Vagina (tissue), 2 donors: ENCODE results near the gene LDAH. TPM values are rescaled to one million over a fixed set of nuclear protein-coding genes. Genes with fewer than 3 reads are reported as not detected.

Source experiments
- DNase-seq, 2 donors: peaks; one replicate each; pipeline ENCODE4 v3.0.0-alpha.2; 2017; ENCODE audit errors: extremely low spot score in 2 of 2
- H3K27ac ChIP-seq: fragments of 200-600 bp; sonication (generic); one replicate; pipeline ENCODE4 v1.5.1; 2019
- H3K27me3 ChIP-seq: fragments of 200-600 bp; sonication (generic); one replicate; pipeline ENCODE4 v1.5.1; 2019
- H3K36me3 ChIP-seq, 2 donors: fragments of 200-600 bp; sonication (generic); one replicate each; pipeline ENCODE4 v1.5.1; 2017 to 2019
- H3K4me1 ChIP-seq: fragments of 200-600 bp; sonication (generic); one replicate; pipeline ENCODE4 v1.5.1; 2019
- H3K4me3 ChIP-seq, 2 donors: fragments of 200-600 bp; sonication (generic); 1 replicate in 1 of 2; 2 replicates in 1 of 2; pipeline ENCODE4 v1.5.1; 2016 to 2019
- H3K9me3 ChIP-seq: fragments of 200-600 bp; sonication (generic); one replicate; pipeline ENCODE4 v1.5.1; 2019
- CTCF ChIP-seq, 3 experiments: fragments of 450-650 bp in 2 of 3; fragments of 200-600 bp in 1 of 3; sonication (generic) in 1 of 3; IDR thresholded peaks; one replicate each; pipeline ENCODE4 v1.5.1; 2017 to 2019; ENCODE audit warnings: antibody characterized with exemption in 3 of 3, mild to moderate bottlenecking in 2 of 3, moderate library complexity in 2 of 3
- POLR2A ChIP-seq, 2 donors: fragments of 450-650 bp; IDR thresholded peaks; one replicate each; pipeline ENCODE4 v1.6.1; 2017; ENCODE audit warnings: antibody characterized with exemption in 2 of 2, mild to moderate bottlenecking in 2 of 2, moderate library complexity in 2 of 2
- POLR2AphosphoS5 ChIP-seq, 2 donors: sonication (generic); formaldehyde crosslinking; IDR thresholded peaks; one replicate each; pipeline ENCODE4 v1.9.0; 2017; ENCODE audit warnings: antibody characterized with exemption in 2 of 2, mild to moderate bottlenecking in 2 of 2, low read depth in 1 of 2; ENCODE audit not compliant: insufficient read depth in 1 of 2
- intact Hi-C: fragments of 100-400 bp; cut with DNase I; formaldehyde crosslinking; loops from one replicate; pipeline ENCODE4 v1.15.1; 2023
- total RNA-seq: library from RNA; depleted of rRNA; stranded (reverse); fragments of >200 nt; gene quantifications from one replicate; pipeline ENCODE4 v1.2.3, GENCODE V29; 2016

The LDAH gene
- total RNA-seq: 9.1 TPM

- no peaks in the 10 kb centered on the region for H3K27me3 ChIP-seq
- intact Hi-C loops: no loop called here
- peak; percentile 89 to 93 for TF ChIP-seq POLR2AphosphoS5 (IDR thresholded peaks at IDR 0.05; ENCODE audit: insufficient read depth in 1 of 2, low read depth in 1 of 2)
- peak in 1 of 2 donors; percentile 26 for TF ChIP-seq POLR2A (IDR thresholded peaks at IDR 0.05)
- no peak for TF ChIP-seq CTCF (IDR thresholded peaks at IDR 0.05)
Observed at GRCh38 chr2:20822535-20823490, at the start of gene LDAH. TSS of gene LDAH (minus strand) at chr2:20823101. CDS start at chr2:20801463, 21,638 bp downstream.

GRCh38 chr2:20868377-20868776 lies 45.5 kb upstream of the LDAH start:
- TF ChIP-seq POLR2AphosphoS5 (IDR thresholded peaks at IDR 0.05; ENCODE audit: insufficient read depth in 1 of 2, low read depth in 1 of 2) (no peak), POLR2A (IDR thresholded peaks at IDR 0.05) (no peak), CTCF (IDR thresholded peaks at IDR 0.05) (no peak)
- intact Hi-C loops: no loop called here
- no peaks in the 10 kb centered on the region for H3K27me3 ChIP-seq
- no peak overlapping the region for H3K27ac ChIP-seq
- no peaks in the 10 kb centered on the region for H3K36me3 ChIP-seq
- H3K4me1 ChIP-seq: no peaks in the 10 kb centered on the region
- H3K4me3 ChIP-seq: no peak overlapping the region
- no peaks in the 10 kb centered on the region for H3K9me3 ChIP-seq
- DNase-seq: no peak

More at GRCh38 chr2:20822535-20823490, at the start of gene LDAH:
- DNase-seq: peak in 1 of 2 donors; percentile 91
- H3K4me3 ChIP-seq: peak within 1 kb of the TSS; percentile 79 to 87
- H3K36me3 ChIP-seq: no peaks in the 10 kb centered on the region
- peaks cover 8% of the 10 kb centered on the region for H3K4me1 ChIP-seq
- peak within 1 kb of the TSS; percentile 92 for H3K27ac ChIP-seq
- no peaks in the 10 kb centered on the region for H3K9me3 ChIP-seq

DNA sequence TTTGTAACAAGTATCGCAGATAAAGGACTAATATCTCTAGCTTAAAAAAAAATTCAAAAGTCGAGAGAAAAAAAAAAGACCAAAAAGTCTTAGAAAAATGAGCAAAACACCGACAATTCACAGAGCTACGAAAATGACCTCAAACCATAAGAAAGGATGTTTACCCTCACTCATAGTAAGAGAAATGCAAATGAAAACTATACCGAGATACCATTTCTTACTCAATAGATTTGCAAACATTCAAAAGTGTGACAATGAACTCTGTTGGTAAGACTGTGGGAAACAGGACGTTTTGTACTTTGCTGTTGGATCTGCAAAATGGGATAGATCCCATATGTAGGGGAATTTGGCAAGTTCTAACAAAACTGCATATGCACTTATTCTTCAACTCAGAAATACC lies 39.9 kb upstream of the LDAH start:
- no peak overlapping the region for H3K27ac ChIP-seq
- no peaks in the 10 kb centered on the region for H3K27me3 ChIP-seq
- no peak overlapping the region for H3K4me3 ChIP-seq
- no peaks in the 10 kb centered on the region for H3K9me3 ChIP-seq
- no peaks in the 10 kb centered on the region for H3K4me1 ChIP-seq
- TF ChIP-seq POLR2AphosphoS5 (IDR thresholded peaks at IDR 0.05; ENCODE audit: insufficient read depth in 1 of 2, low read depth in 1 of 2) (no peak), POLR2A (IDR thresholded peaks at IDR 0.05) (no peak), CTCF (IDR thresholded peaks at IDR 0.05) (no peak)
- H3K36me3 ChIP-seq: no peaks in the 10 kb centered on the region
- DNase-seq: no peak
- intact Hi-C loops: no loop called here

DNA sequence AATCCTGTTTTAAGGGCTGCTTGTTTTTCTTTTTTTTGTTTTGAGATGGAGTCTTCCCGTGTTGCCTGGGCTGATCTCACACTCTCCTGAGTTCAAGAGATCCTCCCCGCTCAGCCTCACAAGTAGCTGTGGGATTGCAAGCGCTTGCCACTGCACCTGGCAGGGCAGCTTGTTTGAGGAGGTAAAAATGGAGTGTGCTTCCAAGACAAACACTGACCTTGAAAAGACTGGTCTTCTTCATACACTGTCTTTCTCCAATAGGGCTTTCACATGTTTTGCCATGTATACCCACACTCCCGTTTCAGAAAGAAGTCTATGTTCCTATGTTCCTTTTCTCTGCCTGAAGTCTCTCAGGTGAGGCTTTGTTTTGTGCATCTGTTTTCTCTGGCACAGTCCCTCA lies 32.6 kb upstream of the LDAH start:
- H3K27me3 ChIP-seq: no peaks in the 10 kb centered on the region
- H3K4me1 ChIP-seq: no peaks in the 10 kb centered on the region
- intact Hi-C loops: no loop called here
- H3K4me3 ChIP-seq: no peak overlapping the region
- H3K9me3 ChIP-seq: no peaks in the 10 kb centered on the region
- H3K27ac ChIP-seq: no peak overlapping the region
- no peak for DNase-seq
- no peak for TF ChIP-seq POLR2AphosphoS5 (IDR thresholded peaks at IDR 0.05; ENCODE audit: insufficient read depth in 1 of 2, low read depth in 1 of 2)
- TF ChIP-seq POLR2A (IDR thresholded peaks at IDR 0.05): no peak
- no peak for TF ChIP-seq CTCF (IDR thresholded peaks at IDR 0.05)
- no peaks in the 10 kb centered on the region for H3K36me3 ChIP-seq

GRCh38 chr2:20852670-20853069 lies 29.8 kb upstream of the LDAH start:
- Histone ChIP-seq H3K36me3 (no peaks in the 10 kb centered on the region), H3K27me3 (no peaks in the 10 kb centered on the region), H3K9me3 (no peaks in the 10 kb centered on the region), H3K4me1 (no peaks in the 10 kb centered on the region), H3K27ac (no peak overlapping the region), H3K4me3 (no peak overlapping the region)
- intact Hi-C loops: no loop called here
- no peak for TF ChIP-seq POLR2AphosphoS5 (IDR thresholded peaks at IDR 0.05; ENCODE audit: insufficient read depth in 1 of 2, low read depth in 1 of 2)
- TF ChIP-seq CTCF (IDR thresholded peaks at IDR 0.05): no peak
- no peak for TF ChIP-seq POLR2A (IDR thresholded peaks at IDR 0.05)
- no peak for DNase-seq
